HEK293 (cell line): ENCODE results near the gene IQGAP3.

ENCODE experiments used
- CTCF ChIA-PET: fragments of 350-600 bp; formaldehyde crosslinking; extraction: SDS; loops from one replicate; lab custom pipeline; 2021; ENCODE audit warnings: antibody characterized with exemption; lab: Yijun Ruan, JAX
- POLR2A ChIA-PET: fragments of 300-600 bp; formaldehyde crosslinking; extraction: SDS; loops from one replicate; lab custom pipeline; 2020; ENCODE audit warnings: antibody characterized with exemption, inconsistent platforms; lab: Yijun Ruan, JAX
- H3K27ac ChIP-seq: fragments of 200-500 bp; sonication (Bioruptor generic); 2 replicates; pipeline ENCODE4 v1.5.1; 2014; ENCODE audit warnings: low read depth, low read length, control low read depth, inconsistent platforms; ENCODE audit errors: extremely low read depth
- H3K36me3 ChIP-seq, 2 experiments: fragments of 200-500 bp in 1 of 2; sonication (Bioruptor generic) in 1 of 2; 1 replicate in 1 of 2; 2 replicates in 1 of 2; pipeline ENCODE4 v1.5.1; 2014 to 2017; ENCODE audit warnings: inconsistent platforms in 2 of 2, low read length in 2 of 2; ENCODE audit not compliant: control insufficient read depth in 2 of 2, insufficient read depth in 1 of 2
- H3K4me1 ChIP-seq: fragments of 200-500 bp; sonication (Bioruptor generic); 2 replicates; pipeline ENCODE4 v1.5.1; 2014; ENCODE audit warnings: mild to moderate bottlenecking, low read length, inconsistent platforms; ENCODE audit not compliant: control insufficient read depth, insufficient read depth
- H3K4me3 ChIP-seq: 2 replicates; pipeline ENCODE4 v1.5.1; 2011; ENCODE audit warnings: low read depth, mild to moderate bottlenecking, control low read depth, low read length, moderate library complexity
- H3K9me3 ChIP-seq: fragments of 200-500 bp; sonication (Bioruptor generic); 2 replicates; pipeline ENCODE4 v1.5.1; 2014; ENCODE audit warnings: low read depth, low read length, inconsistent platforms; ENCODE audit not compliant: control insufficient read depth, insufficient read depth
- AEBP2 ChIP-seq: fragments of 450-650 bp; formaldehyde crosslinking; IDR thresholded peaks from 2 replicates; pipeline ENCODE4 v1.5.1; 2016; ENCODE audit warnings: missing biosample characterization, missing genetic modification characterization, borderline replicate concordance
- BCL11A ChIP-seq: fragments of 450-650 bp; formaldehyde crosslinking; IDR thresholded peaks from 2 replicates; pipeline ENCODE4 v1.5.1; 2016; ENCODE audit warnings: low read depth, missing biosample characterization, missing genetic modification characterization
- GLIS1 ChIP-seq: fragments of 450-650 bp; formaldehyde crosslinking; IDR thresholded peaks from 2 replicates; pipeline ENCODE4 v1.5.1; 2016; ENCODE audit warnings: missing biosample characterization, missing genetic modification characterization
- HOXA7 ChIP-seq: sonication (generic); formaldehyde crosslinking; IDR thresholded peaks from 2 replicates; pipeline ENCODE4 v1.8.1; 2022; ENCODE audit warnings: missing genetic modification reagents, borderline replicate concordance
- KLF1 ChIP-seq: fragments of 450-650 bp; formaldehyde crosslinking; IDR thresholded peaks from 2 replicates; pipeline ENCODE4 v1.5.1; 2016; ENCODE audit warnings: missing biosample characterization, missing genetic modification characterization
- PBX3 ChIP-seq: sonication (generic); formaldehyde crosslinking; IDR thresholded peaks from 2 replicates; pipeline ENCODE4 v1.8.1; 2022; ENCODE audit warnings: mild to moderate bottlenecking, moderate library complexity, missing genetic modification reagents
- PRDM2 ChIP-seq: fragments of 450-650 bp; formaldehyde crosslinking; IDR thresholded peaks from 2 replicates; pipeline ENCODE4 v1.5.1; 2016; ENCODE audit warnings: missing biosample characterization, missing genetic modification characterization, borderline replicate concordance
- ZBTB48 ChIP-seq: fragments of 450-650 bp; formaldehyde crosslinking; IDR thresholded peaks from 2 replicates; pipeline ENCODE4 v1.5.1; 2016; ENCODE audit warnings: missing biosample characterization, missing genetic modification characterization
- ZBTB8A ChIP-seq: fragments of 450-650 bp; formaldehyde crosslinking; IDR thresholded peaks from 2 replicates; pipeline ENCODE4 v1.5.1; 2016; ENCODE audit warnings: missing biosample characterization, missing genetic modification characterization
- ZFP69B ChIP-seq: fragments of 450-650 bp; formaldehyde crosslinking; IDR thresholded peaks from 2 replicates; pipeline ENCODE4 v1.5.1; 2016; ENCODE audit warnings: missing biosample characterization, missing genetic modification characterization
- ZNF114 ChIP-seq: fragments of 450-650 bp; formaldehyde crosslinking; IDR thresholded peaks from 2 replicates; pipeline ENCODE4 v1.5.0; 2017; ENCODE audit warnings: missing biosample characterization, missing genetic modification characterization
- ZNF341 ChIP-seq: fragments of 450-650 bp; formaldehyde crosslinking; IDR thresholded peaks from 2 replicates; pipeline ENCODE4; 2016; ENCODE audit warnings: low read depth, missing biosample characterization, missing genetic modification characterization
- ZNF362 ChIP-seq: fragments of 450-650 bp; formaldehyde crosslinking; IDR thresholded peaks from 2 replicates; pipeline ENCODE4 v1.5.1; 2016; ENCODE audit warnings: missing biosample characterization, missing genetic modification characterization
- ZNF426 ChIP-seq: fragments of 450-650 bp; formaldehyde crosslinking; IDR thresholded peaks from 2 replicates; pipeline ENCODE4 v1.5.1; 2017; ENCODE audit warnings: missing biosample characterization, missing genetic modification characterization, mild to moderate bottlenecking, inconsistent platforms, moderate library complexity
- ZNF513 ChIP-seq: fragments of 450-650 bp; IDR thresholded peaks from 2 replicates; pipeline ENCODE4 v1.5.1; 2018; ENCODE audit warnings: missing biosample characterization, missing genetic modification characterization
- ZNF529 ChIP-seq: fragments of 450-650 bp; formaldehyde crosslinking; IDR thresholded peaks from 2 replicates; pipeline ENCODE4 v1.5.1; 2017; ENCODE audit warnings: missing genetic modification characterization, missing biosample characterization; ENCODE audit not compliant: insufficient replicate concordance
- ZNF548 ChIP-seq: fragments of 450-650 bp; formaldehyde crosslinking; IDR thresholded peaks from 2 replicates; pipeline ENCODE4 v1.5.1; 2016; ENCODE audit warnings: missing biosample characterization, missing genetic modification characterization
- ZNF600 ChIP-seq: fragments of 450-650 bp; formaldehyde crosslinking; IDR thresholded peaks from 2 replicates; pipeline ENCODE4 v1.5.1; 2016; ENCODE audit warnings: missing biosample characterization, missing genetic modification characterization
- ZNF664 ChIP-seq: fragments of 450-650 bp; formaldehyde crosslinking; IDR thresholded peaks from 2 replicates; pipeline ENCODE4 v1.5.1; 2016; ENCODE audit warnings: missing biosample characterization, missing genetic modification characterization
- ZNF677 ChIP-seq: fragments of 450-650 bp; IDR thresholded peaks from 2 replicates; pipeline ENCODE4 v1.5.0; 2018; ENCODE audit warnings: missing biosample characterization, mild to moderate bottlenecking, missing genetic modification characterization, moderate library complexity
- ZNF776 ChIP-seq: fragments of 450-650 bp; formaldehyde crosslinking; IDR thresholded peaks from 2 replicates; pipeline ENCODE4 v1.5.0; 2017; ENCODE audit warnings: missing biosample characterization, missing genetic modification characterization, borderline replicate concordance
- ZXDB ChIP-seq: fragments of 450-650 bp; formaldehyde crosslinking; IDR thresholded peaks from 2 replicates; pipeline ENCODE4 v1.5.1; 2016; ENCODE audit warnings: missing biosample characterization, missing genetic modification characterization

IQGAP3 gene

GRCh38 chr1:156500543-156500792, 71.9 kb downstream of the IQGAP3 start, which contains the start of gene MEF2D:
MEF2D (minus strand) TSS chr1:156500775; CDS start chr1:156483292, 17,483 bp downstream.
- Histone ChIP-seq H3K4me3 (peak within 1 kb of the TSS; percentile 69), H3K9me3 (no peaks in the 10 kb centered on the region), H3K4me1 (peaks cover 9% of the 10 kb centered on the region), H3K36me3 (no peaks in the 10 kb centered on the region), H3K27ac (peak within 1 kb of the TSS; percentile 92)
- ChIA-PET POLR2A (interaction anchor here (0.5 to 2.5 kb wide), 12 partner anchors 9 to 207 kb away, joined by 3 to 36 read pairs (median 4); partner anchors contain the start of genes GPATCH4 and NAXE), CTCF (interaction anchor here (0.6 to 3.4 kb wide), 10 partner anchors 9 to 206 kb away, joined by 3 to 14 read pairs (median 4); no protein-coding TSS in a partner anchor)
- TF ChIP-seq ZNF114 (tag by site-specific recombination) = no peak
- TF ChIP-seq ZNF677 (tag by site-specific recombination) = 0 out of 2 replicates have a peak, but pooled peaks have one; percentile 48

GRCh38 chr1:156499842-156500542, 72.4 kb downstream of the IQGAP3 start:
- Histone ChIP-seq H3K36me3 (peaks cover 0 to 3% of the 10 kb centered on the region in 2 experiments; a peak in 1 of 3 replicates), H3K4me1 (peaks cover 9% of the 10 kb centered on the region), H3K27ac (peak overlapping the region; percentile 92), H3K9me3 (no peaks in the 10 kb centered on the region), H3K4me3 (peak overlapping the region; percentile 69)
- ChIA-PET POLR2A (interaction anchor here (0.5 to 2.5 kb wide), 12 partner anchors 9 to 207 kb away, joined by 3 to 36 read pairs (median 4); partner anchors contain the start of genes GPATCH4 and NAXE), CTCF (interaction anchor here (0.6 to 3.4 kb wide), 8 partner anchors 9 to 206 kb away, joined by 3 to 14 read pairs (median 5); no protein-coding TSS in a partner anchor)
- TF ChIP-seq ZNF529 (tag by site-specific recombination) = no peak
- TF ChIP-seq ZNF362 = no peak
- no peak for TF ChIP-seq ZNF548 (tag by site-specific recombination)
- TF ChIP-seq ZNF664 = no peak
- peak; percentile 63 for TF ChIP-seq ZXDB
- no peak for TF ChIP-seq HOXA7
- TF ChIP-seq PBX3 (CRISPR knock-in tag) = no peak
- TF ChIP-seq ZNF426 = no peak
- 0 out of 2 replicates have a peak, but pooled peaks have one; percentile 51 for TF ChIP-seq ZFP69B
- TF ChIP-seq ZBTB48 (tag by site-specific recombination) = peak; percentile 87
- no peak for TF ChIP-seq AEBP2
- TF ChIP-seq PRDM2 (tag by site-specific recombination) = no peak
- peak; percentile 44; the same call in 1 of the 2 replicates for TF ChIP-seq ZBTB8A (tag by site-specific recombination)
- TF ChIP-seq ZNF776 (tag by site-specific recombination) = no peak
- TF ChIP-seq KLF1 (tag by site-specific recombination) = peak; percentile 91
- no peak for TF ChIP-seq ZNF513 (tag by site-specific recombination)
- peak; percentile 73 for TF ChIP-seq GLIS1
- TF ChIP-seq ZNF341 (tag by site-specific recombination) = peak; percentile 82
- no peak for TF ChIP-seq BCL11A (tag by site-specific recombination)
- TF ChIP-seq ZNF600 (tag by site-specific recombination) = peak; percentile 46; the same call in 1 of the 2 replicates
